ENCODE data around the gene MOV10.

- TF ChIP-seq POLR2A (IDR thresholded peaks at IDR 0.05; ENCODE audit: control extremely low read depth in 1 of 2, low read depth in 2 of 2, low read length in 2 of 2), result 0 out of 3 replicates have a peak, but pooled peaks of 1 of the 2 experiments have one; percentile 14
- TF ChIP-seq SAP30 (IDR thresholded peaks at IDR 0.05; ENCODE audit: insufficient read depth, insufficient replicate concordance, low read length), result no peak
- TF ChIP-seq CTCF (IDR thresholded peaks at IDR 0.05; ENCODE audit: control extremely low read depth in 1 of 3, insufficient read depth in 1 of 3, low read depth in 1 of 3, low read length in 3 of 3), result no peak
- TF ChIP-seq EP300 (IDR thresholded peaks at IDR 0.05; ENCODE audit: borderline replicate concordance in 1 of 2, low read depth in 2 of 2, low read length in 2 of 2), result no peak
- no peak for TF ChIP-seq SP2 (IDR thresholded peaks at IDR 0.05; ENCODE audit: low read length)
- TF ChIP-seq JUND (IDR thresholded peaks at IDR 0.05; ENCODE audit: low read length), result no peak
- peak; percentile 53 for TF ChIP-seq POLR2AphosphoS5 (IDR thresholded peaks at IDR 0.05; ENCODE audit: low read depth, low read length)
- no peak for TF ChIP-seq RAD21 (IDR thresholded peaks at IDR 0.05 in 1 of 2, conservative IDR thresholded peaks at IDR 0.05 in 1 of 2; ENCODE audit: low read depth in 2 of 2, low read length in 2 of 2)
- TF ChIP-seq HDAC6 (IDR thresholded peaks at IDR 0.05; ENCODE audit: low read depth, low read length), result no peak
- TF ChIP-seq MAX (IDR thresholded peaks at IDR 0.05), result no peak
These were observed 27.0 kb downstream of the MOV10 start for GRCh38 chr1:112701227-112702066.
